Liver (tissue), 3 donors: ENCODE measurements around the gene SEMA4D.

Experiments used
- FOXA1 ChIP-seq: IDR thresholded peaks from 2 replicates; pipeline ENCODE4 v1.6.1; 2016; ENCODE audit warnings: antibody characterized with exemption
- GABPA ChIP-seq, 2 donors: IDR thresholded peaks in 1 of 2; conservative IDR thresholded peaks in 1 of 2; 2 replicates each; pipeline ENCODE4 v1.6.1; 2016; ENCODE audit warnings: antibody characterized with exemption in 2 of 2, mild to moderate bottlenecking in 1 of 2, moderate library complexity in 1 of 2
- HNF4A ChIP-seq, 2 donors: conservative IDR thresholded peaks; 2 replicates each; pipeline ENCODE4 v1.6.1; 2016; ENCODE audit warnings: antibody characterized with exemption in 2 of 2, mild to moderate bottlenecking in 2 of 2
- JUND ChIP-seq, 2 donors: IDR thresholded peaks; 2 replicates each; pipeline ENCODE4 v1.6.1; 2016; ENCODE audit warnings: antibody characterized with exemption in 2 of 2
- RAD21 ChIP-seq, 2 donors: IDR thresholded peaks; 2 replicates each; pipeline ENCODE4 v1.6.1; 2016; ENCODE audit warnings: antibody characterized with exemption in 2 of 2, mild to moderate bottlenecking in 2 of 2
- RXRA ChIP-seq, 2 donors: IDR thresholded peaks; 2 replicates each; pipeline ENCODE4 v1.6.1; 2017 to 2018; ENCODE audit warnings: antibody characterized with exemption in 2 of 2, mild to moderate bottlenecking in 1 of 2
- SP1 ChIP-seq: IDR thresholded peaks from 2 replicates; pipeline ENCODE4 v1.6.1; 2018; ENCODE audit warnings: antibody characterized with exemption, mild to moderate bottlenecking
- TAF1 ChIP-seq: conservative IDR thresholded peaks from 2 replicates; pipeline ENCODE4 v1.6.1; 2016; ENCODE audit warnings: antibody characterized with exemption, mild to moderate bottlenecking
- YY1 ChIP-seq: IDR thresholded peaks from 2 replicates; pipeline ENCODE4 v1.6.1; 2016; ENCODE audit warnings: antibody characterized with exemption, mild to moderate bottlenecking
- TF ChIP-seq, protein P1 (sequence below): fragments of 150-350 bp; IDR thresholded peaks from 2 replicates; pipeline ENCODE4 v1.5.1; 2017; ENCODE audit warnings: improper control_type of control experiment, low read depth, low read length; ENCODE audit not compliant: missing input control
- TF ChIP-seq, protein P2 (sequence below): IDR thresholded peaks from 2 replicates; pipeline ENCODE4 v1.6.1; 2016; ENCODE audit warnings: antibody characterized with exemption
- TF ChIP-seq, protein P3 (sequence below): IDR thresholded peaks from 2 replicates; pipeline ENCODE4 v1.6.1; 2016; ENCODE audit warnings: antibody characterized with exemption
- TF ChIP-seq, protein P4 (sequence below): IDR thresholded peaks from 2 replicates; pipeline ENCODE4 v1.6.1; 2016; ENCODE audit warnings: antibody characterized with exemption
- donor health status: healthy.
- donor health status: healthy.

DNA sequence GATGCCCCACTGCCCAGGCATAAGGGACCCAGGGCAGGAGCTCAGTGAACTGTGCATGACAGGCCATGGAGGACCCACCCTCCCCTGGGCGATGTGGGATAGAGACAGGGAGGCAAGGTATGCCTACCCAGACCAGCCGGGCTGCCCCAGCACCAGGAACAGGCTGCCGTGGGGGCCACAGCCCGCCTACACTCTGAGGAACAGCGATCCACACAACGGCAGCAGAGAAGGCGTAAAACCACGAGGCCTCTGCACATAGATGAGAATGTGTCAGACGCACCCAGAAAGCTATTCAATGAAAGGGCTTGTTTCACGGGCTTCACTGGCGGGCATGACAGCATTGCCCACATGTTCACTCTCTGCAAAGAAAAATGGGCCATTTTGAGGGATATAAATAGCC lies 49.5 kb downstream of the SEMA4D start:
- no peak for TF ChIP-seq FOXA1
- TF ChIP-seq YY1 = no peak
- TF ChIP-seq, protein P1, sequence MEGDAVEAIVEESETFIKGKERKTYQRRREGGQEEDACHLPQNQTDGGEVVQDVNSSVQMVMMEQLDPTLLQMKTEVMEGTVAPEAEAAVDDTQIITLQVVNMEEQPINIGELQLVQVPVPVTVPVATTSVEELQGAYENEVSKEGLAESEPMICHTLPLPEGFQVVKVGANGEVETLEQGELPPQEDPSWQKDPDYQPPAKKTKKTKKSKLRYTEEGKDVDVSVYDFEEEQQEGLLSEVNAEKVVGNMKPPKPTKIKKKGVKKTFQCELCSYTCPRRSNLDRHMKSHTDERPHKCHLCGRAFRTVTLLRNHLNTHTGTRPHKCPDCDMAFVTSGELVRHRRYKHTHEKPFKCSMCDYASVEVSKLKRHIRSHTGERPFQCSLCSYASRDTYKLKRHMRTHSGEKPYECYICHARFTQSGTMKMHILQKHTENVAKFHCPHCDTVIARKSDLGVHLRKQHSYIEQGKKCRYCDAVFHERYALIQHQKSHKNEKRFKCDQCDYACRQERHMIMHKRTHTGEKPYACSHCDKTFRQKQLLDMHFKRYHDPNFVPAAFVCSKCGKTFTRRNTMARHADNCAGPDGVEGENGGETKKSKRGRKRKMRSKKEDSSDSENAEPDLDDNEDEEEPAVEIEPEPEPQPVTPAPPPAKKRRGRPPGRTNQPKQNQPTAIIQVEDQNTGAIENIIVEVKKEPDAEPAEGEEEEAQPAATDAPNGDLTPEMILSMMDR = no peak
- no peak for TF ChIP-seq SP1
- TF ChIP-seq, protein P2, sequence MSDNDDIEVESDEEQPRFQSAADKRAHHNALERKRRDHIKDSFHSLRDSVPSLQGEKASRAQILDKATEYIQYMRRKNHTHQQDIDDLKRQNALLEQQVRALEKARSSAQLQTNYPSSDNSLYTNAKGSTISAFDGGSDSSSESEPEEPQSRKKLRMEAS = no peak
- no peak for TF ChIP-seq RAD21 (IDR thresholded peaks at IDR 0.05)
- TF ChIP-seq JUND (IDR thresholded peaks at IDR 0.05) = no peak
- TF ChIP-seq TAF1 = no peak
- no peak for TF ChIP-seq GABPA (IDR thresholded peaks at IDR 0.05 in 1 of 2, conservative IDR thresholded peaks at IDR 0.05 in 1 of 2)
- TF ChIP-seq, protein P3, sequence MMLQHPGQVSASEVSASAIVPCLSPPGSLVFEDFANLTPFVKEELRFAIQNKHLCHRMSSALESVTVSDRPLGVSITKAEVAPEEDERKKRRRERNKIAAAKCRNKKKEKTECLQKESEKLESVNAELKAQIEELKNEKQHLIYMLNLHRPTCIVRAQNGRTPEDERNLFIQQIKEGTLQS = no peak
- no peak for TF ChIP-seq HNF4A (conservative IDR thresholded peaks at IDR 0.05)
- no peak for TF ChIP-seq RXRA (IDR thresholded peaks at IDR 0.05)
- TF ChIP-seq, protein P4, sequence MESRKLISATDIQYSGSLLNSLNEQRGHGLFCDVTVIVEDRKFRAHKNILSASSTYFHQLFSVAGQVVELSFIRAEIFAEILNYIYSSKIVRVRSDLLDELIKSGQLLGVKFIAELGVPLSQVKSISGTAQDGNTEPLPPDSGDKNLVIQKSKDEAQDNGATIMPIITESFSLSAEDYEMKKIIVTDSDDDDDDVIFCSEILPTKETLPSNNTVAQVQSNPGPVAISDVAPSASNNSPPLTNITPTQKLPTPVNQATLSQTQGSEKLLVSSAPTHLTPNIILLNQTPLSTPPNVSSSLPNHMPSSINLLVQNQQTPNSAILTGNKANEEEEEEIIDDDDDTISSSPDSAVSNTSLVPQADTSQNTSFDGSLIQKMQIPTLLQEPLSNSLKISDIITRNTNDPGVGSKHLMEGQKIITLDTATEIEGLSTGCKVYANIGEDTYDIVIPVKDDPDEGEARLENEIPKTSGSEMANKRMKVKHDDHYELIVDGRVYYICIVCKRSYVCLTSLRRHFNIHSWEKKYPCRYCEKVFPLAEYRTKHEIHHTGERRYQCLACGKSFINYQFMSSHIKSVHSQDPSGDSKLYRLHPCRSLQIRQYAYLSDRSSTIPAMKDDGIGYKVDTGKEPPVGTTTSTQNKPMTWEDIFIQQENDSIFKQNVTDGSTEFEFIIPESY = no peak
